ENCODE measurements around the gene RAD21L1. TPM values are rescaled to one million over a fixed set of nuclear protein-coding genes. Genes with fewer than 3 reads are reported as not detected.

Gene RAD21L1
- total RNA-seq, 4 donors from 2014 or later: not detected

- ATAC-seq (ENCODE audit: low FRiP score): no peak
- TF ChIP-seq, protein P1, sequence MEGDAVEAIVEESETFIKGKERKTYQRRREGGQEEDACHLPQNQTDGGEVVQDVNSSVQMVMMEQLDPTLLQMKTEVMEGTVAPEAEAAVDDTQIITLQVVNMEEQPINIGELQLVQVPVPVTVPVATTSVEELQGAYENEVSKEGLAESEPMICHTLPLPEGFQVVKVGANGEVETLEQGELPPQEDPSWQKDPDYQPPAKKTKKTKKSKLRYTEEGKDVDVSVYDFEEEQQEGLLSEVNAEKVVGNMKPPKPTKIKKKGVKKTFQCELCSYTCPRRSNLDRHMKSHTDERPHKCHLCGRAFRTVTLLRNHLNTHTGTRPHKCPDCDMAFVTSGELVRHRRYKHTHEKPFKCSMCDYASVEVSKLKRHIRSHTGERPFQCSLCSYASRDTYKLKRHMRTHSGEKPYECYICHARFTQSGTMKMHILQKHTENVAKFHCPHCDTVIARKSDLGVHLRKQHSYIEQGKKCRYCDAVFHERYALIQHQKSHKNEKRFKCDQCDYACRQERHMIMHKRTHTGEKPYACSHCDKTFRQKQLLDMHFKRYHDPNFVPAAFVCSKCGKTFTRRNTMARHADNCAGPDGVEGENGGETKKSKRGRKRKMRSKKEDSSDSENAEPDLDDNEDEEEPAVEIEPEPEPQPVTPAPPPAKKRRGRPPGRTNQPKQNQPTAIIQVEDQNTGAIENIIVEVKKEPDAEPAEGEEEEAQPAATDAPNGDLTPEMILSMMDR (IDR thresholded peaks at IDR 0.05): no peak
- DNase-seq (ENCODE audit: low spot score): no peak
These were observed 27.1 kb upstream of the RAD21L1 start for GRCh38 chr20:1198751-1199150.

- DNase-seq (ENCODE audit: low spot score) (no peak), ATAC-seq (ENCODE audit: low FRiP score) (no peak)
- TF ChIP-seq, protein P1 (IDR thresholded peaks at IDR 0.05): no peak
These were observed 26.5 kb upstream of the RAD21L1 start for GRCh38 chr20:1199212-1199873.

DNA sequence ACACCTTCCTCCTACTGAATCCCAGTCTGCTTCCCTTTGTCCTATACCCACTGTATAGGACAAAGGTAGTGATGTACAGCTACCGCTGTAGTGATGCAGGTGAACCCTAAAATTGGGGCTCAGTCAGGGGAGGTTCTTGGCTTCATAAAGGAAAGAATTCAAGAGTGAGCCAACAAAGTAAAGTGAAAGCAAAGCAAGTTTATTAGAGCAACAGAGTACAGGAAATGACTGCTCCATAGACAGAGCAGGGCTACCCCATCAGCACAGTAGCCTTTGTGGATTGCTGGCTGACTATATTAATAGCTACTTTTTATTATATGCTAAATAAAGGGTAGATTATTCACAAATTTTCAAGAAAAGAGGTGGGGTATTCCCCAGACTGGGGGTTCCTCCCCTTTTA is 25.9 kb upstream of the RAD21L1 start:
- TF ChIP-seq, protein P1 (IDR thresholded peaks at IDR 0.05): no peak
- DNase-seq (ENCODE audit: low spot score): no peak
- ATAC-seq (ENCODE audit: low FRiP score): no peak

GRCh38 chr20:1202762-1203504 is 22.9 kb upstream of the RAD21L1 start, which contains the start of gene C20orf202:
C20orf202 (plus strand) TSS chr20:1203454; CDS start chr20:1203586, 132 bp downstream.
- ATAC-seq (ENCODE audit: low FRiP score): no peak
- DNase-seq (ENCODE audit: low spot score): no peak
- TF ChIP-seq, protein P1 (IDR thresholded peaks at IDR 0.05): no peak

DNA sequence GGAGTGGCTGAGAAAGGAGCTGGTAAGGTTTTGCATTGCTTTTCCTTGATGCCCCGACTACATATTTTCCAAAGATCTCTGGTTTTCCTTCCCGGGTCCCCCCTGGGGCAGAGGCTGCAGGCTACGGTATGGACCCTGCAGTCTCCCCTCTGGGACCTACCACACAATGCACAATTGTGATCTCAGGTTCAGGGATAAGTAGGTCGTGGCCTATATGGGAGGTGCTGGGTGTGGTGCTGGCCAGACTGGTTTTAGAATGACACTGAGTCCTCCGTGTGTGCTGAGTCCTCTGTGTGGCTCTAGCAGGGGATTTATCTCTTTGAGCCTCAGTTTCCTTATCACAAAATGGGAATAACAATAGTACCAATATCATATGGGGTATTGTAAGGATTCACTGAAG is 22.2 kb upstream of the RAD21L1 start:
- ATAC-seq (ENCODE audit: low FRiP score): no peak
- TF ChIP-seq, protein P1 (IDR thresholded peaks at IDR 0.05): no peak
- no peak for DNase-seq (ENCODE audit: low spot score)

- TF ChIP-seq, protein P1 (IDR thresholded peaks at IDR 0.05): no peak
- no peak for ATAC-seq (ENCODE audit: low FRiP score)
- DNase-seq (ENCODE audit: low spot score): no peak
These were observed 21.7 kb upstream of the RAD21L1 start for GRCh38 chr20:1204113-1204512.

GRCh38 chr20:1204576-1204975 is 21.3 kb upstream of the RAD21L1 start:
- DNase-seq (ENCODE audit: low spot score) (no peak), ATAC-seq (ENCODE audit: low FRiP score) (no peak)

More at GRCh38 chr20:1204576-1204975, 21.3 kb upstream of the RAD21L1 start:
- TF ChIP-seq, protein P1 (IDR thresholded peaks at IDR 0.05): no peak

Measured in omental fat pad (tissue), 4 donors.